Heart right ventricle (tissue), 16 donors: ENCODE results near the gene C15orf39. TPM values are rescaled to one million over a fixed set of nuclear protein-coding genes. Genes with fewer than 3 reads are reported as not detected.

Source experiments
- ATAC-seq, 8 donors: fragments of 200-7000 bp; cut with Tn5 transposase; one replicate each; pipeline ENCODE4 v1.9.1; 2020; ENCODE audit warnings: mild to moderate bottlenecking in 8 of 8, moderate library complexity in 8 of 8, moderate number of reproducible peaks in 1 of 8
- DNase-seq, 2 donors: peaks; one replicate each; pipeline ENCODE4 v3.0.0-alpha.2; 2020
- H3K27ac ChIP-seq, 10 donors: fragments of 200-600 bp; sonication (generic) in 2 of 10; one replicate each; pipeline versions ENCODE4 v1.5.0 to v1.8.0; 2020 to 2022; ENCODE audit warnings: mild to moderate bottlenecking in 3 of 10
- H3K27me3 ChIP-seq, 7 donors: fragments of 200-600 bp; one replicate each; pipeline ENCODE4 v1.8.0; 2021 to 2022; ENCODE audit warnings: mild to moderate bottlenecking in 2 of 7
- H3K36me3 ChIP-seq, 9 donors: fragments of 200-600 bp; sonication (generic) in 1 of 9; one replicate each; pipeline versions ENCODE4 v1.5.0 to v1.8.0; 2020 to 2022; ENCODE audit warnings: mild to moderate bottlenecking in 2 of 9
- H3K4me1 ChIP-seq, 9 donors: fragments of 200-600 bp; sonication (generic) in 1 of 9; one replicate each; pipeline versions ENCODE4 v1.5.0 to v1.8.0; 2020 to 2022; ENCODE audit warnings: mild to moderate bottlenecking in 4 of 9
- H3K4me3 ChIP-seq, 10 donors: fragments of 200-600 bp; sonication (generic) in 2 of 10; one replicate each; pipeline versions ENCODE4 v1.5.0 to v1.8.0; 2020 to 2022; ENCODE audit warnings: mild to moderate bottlenecking in 7 of 10, moderate library complexity in 2 of 10
- H3K9me3 ChIP-seq, 11 donors: fragments of 200-600 bp in 10 of 11; sonication (generic) in 2 of 11; one replicate each; pipeline versions ENCODE4 v1.5.0 to v1.8.0; 2013 to 2022; ENCODE audit warnings: mild to moderate bottlenecking in 2 of 11, control low read depth in 1 of 11, moderate library complexity in 1 of 11
- WGBS, 2 donors: extraction: QIAGEN DNeasy Blood & Tissue Kit; methylation state at CpG; one replicate each; pipeline ENCODE4 v1.1.7; 2013; ENCODE audit warnings: inconsistent platforms in 1 of 2; 5-methylcytosine and 5-hydroxymethylcytosine counted together
- intact Hi-C, 10 donors: fragments of 100-400 bp; cut with DNase I; formaldehyde crosslinking; loops; one replicate each; pipeline versions ENCODE4 v1.11.1 to v1.14.2; 2022
- polyA plus RNA-seq, 2 donors: library from polyadenylated mRNA; stranded (reverse); fragments of 200-250 nt; gene quantifications; one replicate each; pipeline ENCODE4 v1.2.3, GENCODE V29; 2013
- total RNA-seq, 10 donors: library from RNA; stranded (reverse); fragmentation: NEBNext Ultra II Directional in 3 of 10; extraction: Animal tissue kit (Norgen Biotek cat#: 25700) in 3 of 10; gene quantifications; one replicate each; pipeline versions ENCODE4 v1.2.1 to v1.2.4, GENCODE V29; 2021 to 2023
- TF ChIP-seq, protein P1 (sequence below), 9 donors: fragments of 200-600 bp; sonication (generic) in 2 of 9; IDR thresholded peaks; one replicate each; pipeline versions ENCODE4 v1.5.0 to v1.8.0; 2021 to 2022; ENCODE audit warnings: antibody characterized with exemption in 9 of 9, mild to moderate bottlenecking in 5 of 9, moderate library complexity in 1 of 9
- donor health status: Arrhythmogenic right ventricular cardiomyopathy.
- donor health status: ischemic (EF 13 %, LVEDD 7.1; RV severe dilation, severe dysfunction).
- donor health status: healthy with polysubstance abuse.
- donor health status: DM: no; HTN: yes; CAD: no.
- donor health status: DM: no; HTN: no; CAD: no.
- donor health status: ischemic (EF 25% LVEDD 6.9; RV normal size, moderate dysfunction).
- donor health status: ischemic (EF 25% LVEDD 5.7; RV mildly dilated, moderate dysfunction).
- donor health status: healthy.
- donor health status: DM: yes; HTN: yes; CAD: no.
- donor health status: Ischemic cardiomyopathy.
- donor health status: ischemic (EF 35%, LVEDD 5.7; RV mildly dilated, moderate dysfunction).
- donor health status: nonischemic (EF 11% LVEDD 7.7; RV severe dilation, severe dysfunction).
- donor health status: DM: yes; HTN: yes; CAD: no.
- donor health status: PGD.
- donor health status: ischemic (EF 29% LVEDD 5.4; RV normal size, mild dysfunction).
- donor health status: nonischemic (EF 23%, LVEDD 6.1; RV moderate dilation, normal function).

The C15orf39 gene
- total and polyA plus RNA-seq, 12 donors, result 6.9 to 23.7 (median 14.2) TPM

DNA sequence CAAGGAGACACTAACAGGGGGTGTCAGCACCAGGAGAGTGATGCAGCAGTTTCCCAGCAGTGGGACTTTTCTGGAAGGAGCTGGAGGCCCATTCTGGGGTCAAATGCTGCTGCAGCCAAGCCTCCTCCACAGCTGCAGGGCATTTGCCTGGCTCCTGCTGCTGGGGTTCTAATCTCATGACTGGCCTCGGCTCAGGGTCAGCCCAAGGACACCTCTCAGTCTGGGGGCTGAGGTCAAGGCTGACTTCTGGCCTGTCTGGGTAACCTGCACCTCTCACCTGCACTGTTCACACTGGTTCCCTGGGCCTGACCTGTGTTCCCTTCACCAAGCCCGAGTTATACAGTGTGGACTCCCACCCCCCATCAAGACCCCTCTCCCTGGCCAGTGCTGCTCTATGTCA, 10.4 kb upstream of the C15orf39 start:
- WGBS, 2 donors, result 74 to 86% methylated on average over 2 of the region's 2 CpGs

DNA sequence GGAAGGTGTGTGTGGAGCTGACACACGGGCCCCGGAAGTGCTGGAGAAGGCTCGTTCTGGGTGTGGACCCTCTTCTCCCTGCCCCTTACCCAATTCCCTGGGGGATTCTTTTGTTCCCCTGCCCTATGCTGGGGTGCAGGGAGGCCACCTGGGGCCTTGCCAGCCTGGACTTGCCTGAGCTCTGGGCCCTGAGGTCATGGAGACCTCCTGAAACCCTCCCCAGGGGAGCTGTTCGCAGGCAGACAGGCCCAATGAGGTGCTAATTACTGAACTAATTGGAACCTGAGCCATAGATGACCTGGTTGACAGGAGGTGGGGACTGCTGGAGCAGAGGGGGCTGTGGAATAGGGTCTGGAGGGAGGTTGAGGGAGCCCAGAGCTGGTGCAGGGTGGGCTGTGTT, 9.4 kb upstream of the C15orf39 start:
- intact Hi-C loops, result loop anchor here in 1 of 10 donors (10.0 kb wide), 1 partner anchor 58 kb away; no protein-coding TSS in a partner anchor

More for the DNA sequence above, 10.4 kb upstream of the C15orf39 start:
- no peaks in the 10 kb centered on the region for H3K36me3 ChIP-seq
- H3K27ac ChIP-seq, result no peak overlapping the region
- peaks cover 0 to 18% (median 10%) of the 10 kb centered on the region in 9 donors for H3K4me1 ChIP-seq
- peaks cover 0 to 8% (median 0%) of the 10 kb centered on the region in 7 donors for H3K27me3 ChIP-seq
- no peak for DNase-seq
- intact Hi-C loops, result loop anchor here in 1 of 10 donors (10.0 kb wide), 1 partner anchor 56 kb away; no protein-coding TSS in a partner anchor
- peaks cover 0 to 8% (median 0%) of the 10 kb centered on the region in 11 donors for H3K9me3 ChIP-seq
- no peak for ATAC-seq
- H3K4me3 ChIP-seq, result no peak overlapping the region
- TF ChIP-seq, protein P1, sequence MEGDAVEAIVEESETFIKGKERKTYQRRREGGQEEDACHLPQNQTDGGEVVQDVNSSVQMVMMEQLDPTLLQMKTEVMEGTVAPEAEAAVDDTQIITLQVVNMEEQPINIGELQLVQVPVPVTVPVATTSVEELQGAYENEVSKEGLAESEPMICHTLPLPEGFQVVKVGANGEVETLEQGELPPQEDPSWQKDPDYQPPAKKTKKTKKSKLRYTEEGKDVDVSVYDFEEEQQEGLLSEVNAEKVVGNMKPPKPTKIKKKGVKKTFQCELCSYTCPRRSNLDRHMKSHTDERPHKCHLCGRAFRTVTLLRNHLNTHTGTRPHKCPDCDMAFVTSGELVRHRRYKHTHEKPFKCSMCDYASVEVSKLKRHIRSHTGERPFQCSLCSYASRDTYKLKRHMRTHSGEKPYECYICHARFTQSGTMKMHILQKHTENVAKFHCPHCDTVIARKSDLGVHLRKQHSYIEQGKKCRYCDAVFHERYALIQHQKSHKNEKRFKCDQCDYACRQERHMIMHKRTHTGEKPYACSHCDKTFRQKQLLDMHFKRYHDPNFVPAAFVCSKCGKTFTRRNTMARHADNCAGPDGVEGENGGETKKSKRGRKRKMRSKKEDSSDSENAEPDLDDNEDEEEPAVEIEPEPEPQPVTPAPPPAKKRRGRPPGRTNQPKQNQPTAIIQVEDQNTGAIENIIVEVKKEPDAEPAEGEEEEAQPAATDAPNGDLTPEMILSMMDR (IDR thresholded peaks at IDR 0.05), result no peak

DNA sequence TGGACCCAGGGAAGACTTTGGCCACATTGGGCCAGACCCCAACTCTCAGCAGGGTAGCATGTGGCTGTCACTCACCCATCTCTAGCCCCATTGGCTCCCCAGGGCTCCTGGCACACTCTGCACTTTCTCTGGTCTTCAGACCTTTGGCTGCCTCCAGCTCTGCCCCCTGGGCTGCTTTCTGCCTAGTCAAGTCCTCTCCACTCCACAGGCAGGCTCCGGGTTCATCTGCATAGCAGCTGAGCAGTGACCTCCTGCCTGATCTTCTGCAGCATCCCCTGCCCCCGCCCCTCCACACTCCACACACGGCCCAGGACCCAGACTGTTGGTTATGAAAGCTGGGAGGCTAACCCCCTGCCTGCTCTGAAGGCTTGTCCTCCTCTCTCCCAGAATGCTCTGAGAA, 8.4 kb upstream of the C15orf39 start:
- Histone ChIP-seq H3K27ac (no peak overlapping the region), H3K36me3 (no peaks in the 10 kb centered on the region), H3K4me3 (no peak overlapping the region), H3K9me3 (peaks cover 0 to 8% (median 0%) of the 10 kb centered on the region in 11 donors), H3K27me3 (peaks cover 0 to 8% (median 0%) of the 10 kb centered on the region in 7 donors), H3K4me1 (peaks cover 0 to 32% (median 20%) of the 10 kb centered on the region in 9 donors)
- 83 to 84% methylated on average over 3 of the region's 3 CpGs for WGBS, 2 donors
- intact Hi-C loops, result loop anchor here in 1 of 10 donors (10.0 kb wide), 1 partner anchor 58 kb away; no protein-coding TSS in a partner anchor
- DNase-seq (no peak), ATAC-seq (no peak)
- TF ChIP-seq, protein P1 (IDR thresholded peaks at IDR 0.05), result no peak

More for the DNA sequence above, 9.4 kb upstream of the C15orf39 start:
- Histone ChIP-seq H3K27me3 (peaks cover 0 to 8% (median 0%) of the 10 kb centered on the region in 7 donors), H3K27ac (no peak overlapping the region), H3K9me3 (peaks cover 0 to 8% (median 0%) of the 10 kb centered on the region in 11 donors), H3K4me1 (peaks cover 0 to 29% (median 18%) of the 10 kb centered on the region in 9 donors), H3K36me3 (no peaks in the 10 kb centered on the region), H3K4me3 (no peak overlapping the region)
- 93 to 94% methylated on average over 4 of the region's 4 CpGs for WGBS, 2 donors
- no peak for ATAC-seq
- TF ChIP-seq, protein P1 (IDR thresholded peaks at IDR 0.05), result no peak
- DNase-seq, result no peak

DNA sequence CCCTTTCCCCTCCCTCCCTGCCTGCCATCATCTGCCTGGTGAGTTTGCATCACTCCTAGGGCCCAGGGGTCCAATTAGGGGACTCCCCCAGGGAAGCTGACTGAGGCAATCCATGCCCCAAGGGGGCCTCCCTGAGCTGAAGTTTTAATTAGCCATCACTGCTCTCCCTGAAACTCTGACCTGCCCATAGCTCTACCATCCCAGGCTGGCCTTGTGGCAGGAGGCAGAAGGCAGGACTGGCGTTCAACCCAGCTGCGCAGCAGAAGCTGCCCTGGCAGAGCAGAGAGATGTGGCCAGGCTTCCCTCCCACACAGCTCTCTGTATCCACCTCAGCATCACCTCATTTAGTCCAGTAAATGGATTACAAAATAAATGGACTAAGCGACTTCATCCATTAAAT, 7.7 kb upstream of the C15orf39 start:
- peaks cover 0 to 8% (median 0%) of the 10 kb centered on the region in 7 donors for H3K27me3 ChIP-seq
- H3K9me3 ChIP-seq, result peaks cover 0 to 8% (median 0%) of the 10 kb centered on the region in 11 donors
- no peaks in the 10 kb centered on the region for H3K36me3 ChIP-seq
- intact Hi-C loops, result loop anchor here in 1 of 10 donors (10.0 kb wide), 1 partner anchor 59 kb away; no protein-coding TSS in a partner anchor
- H3K4me3 ChIP-seq, result no peak overlapping the region
- ATAC-seq, result no peak
- DNase-seq, result no peak
- no peak overlapping the region for H3K27ac ChIP-seq
- WGBS, 2 donors, result 96 to 99% methylated on average over 3 of the region's 3 CpGs
- H3K4me1 ChIP-seq, result peaks cover under 1 to 34% (median 20%) of the 10 kb centered on the region in 9 donors
- TF ChIP-seq, protein P1 (IDR thresholded peaks at IDR 0.05), result no peak
